Measurements from ENCODE around the gene OTP. TPM values are rescaled to one million over a fixed set of nuclear protein-coding genes. Genes with fewer than 3 reads are reported as not detected.

Gene OTP
- total and polyA plus RNA-seq, 2 donors (not counting 1 experiment from before 2014, with no cell fraction given) = 0.03 TPM; not detected in 1

- DNase-seq (peak; percentile 40), ATAC-seq (ENCODE audit: low read depth) (no peak)
- Histone ChIP-seq H3K4me1 (ENCODE audit: control insufficient read depth in 2 of 2, insufficient read depth in 2 of 2, low read length in 2 of 2) (peaks cover 44 to 84% of the 10 kb centered on the region in 2 donors), H3K79me2 (ENCODE audit: control insufficient read depth, insufficient read depth, low read length) (no peaks in the 10 kb centered on the region), H2AFZ (ENCODE audit: insufficient read depth, low read depth, low read length, poor library complexity, severe bottlenecking) (no peak overlapping the region), H3K4me2 (replicated peaks; ENCODE audit: low read depth, low read length, poor library complexity, severe bottlenecking) (peak overlapping the region; percentile 9), H3K9ac (ENCODE audit: low read length) (no peak overlapping the region), H3K27me3 (replicated peaks in 1 of 4; ENCODE audit: control extremely low read depth in 1 of 4, control insufficient read depth in 3 of 4, insufficient read depth in 4 of 4, low read length in 3 of 4) (peaks cover 0 to 96% (median 90%) of the 10 kb centered on the region in 4 experiments), H4K20me1 (ENCODE audit: control insufficient read depth, insufficient read depth, low read length, poor library complexity, severe bottlenecking) (no peaks in the 10 kb centered on the region), H3K36me3 (replicated peaks in 1 of 2; ENCODE audit: control extremely low read depth in 1 of 2, control insufficient read depth in 1 of 2, extremely low read depth in 1 of 2, insufficient read depth in 2 of 2, low read length in 1 of 2) (no peaks in the 10 kb centered on the region), H3K4me3 (ENCODE audit: control extremely low read depth in 1 of 5, extremely low read depth in 1 of 5, insufficient read depth in 1 of 5, low read depth in 2 of 5, low read length in 4 of 5) (no peak overlapping the region), H3K27ac (ENCODE audit: low read length in 2 of 2) (no peak overlapping the region), H3K9me3 (ENCODE audit: control extremely low read depth in 1 of 3, control insufficient read depth in 2 of 3, insufficient read depth in 1 of 3, low read length in 2 of 3) (peaks cover 0 to 79% (median 46%) of the 10 kb centered on the region in 3 donors)
- WGBS (ENCODE audit: insufficient coverage) = 11% methylated on average over 34 of the region's 45 CpGs
- TF ChIP-seq EZH2 (IDR thresholded peaks at IDR 0.05; ENCODE audit: borderline replicate concordance, insufficient read depth, low read depth, low read length, poor library complexity, severe bottlenecking) = no peak
- TF ChIP-seq, protein P1, sequence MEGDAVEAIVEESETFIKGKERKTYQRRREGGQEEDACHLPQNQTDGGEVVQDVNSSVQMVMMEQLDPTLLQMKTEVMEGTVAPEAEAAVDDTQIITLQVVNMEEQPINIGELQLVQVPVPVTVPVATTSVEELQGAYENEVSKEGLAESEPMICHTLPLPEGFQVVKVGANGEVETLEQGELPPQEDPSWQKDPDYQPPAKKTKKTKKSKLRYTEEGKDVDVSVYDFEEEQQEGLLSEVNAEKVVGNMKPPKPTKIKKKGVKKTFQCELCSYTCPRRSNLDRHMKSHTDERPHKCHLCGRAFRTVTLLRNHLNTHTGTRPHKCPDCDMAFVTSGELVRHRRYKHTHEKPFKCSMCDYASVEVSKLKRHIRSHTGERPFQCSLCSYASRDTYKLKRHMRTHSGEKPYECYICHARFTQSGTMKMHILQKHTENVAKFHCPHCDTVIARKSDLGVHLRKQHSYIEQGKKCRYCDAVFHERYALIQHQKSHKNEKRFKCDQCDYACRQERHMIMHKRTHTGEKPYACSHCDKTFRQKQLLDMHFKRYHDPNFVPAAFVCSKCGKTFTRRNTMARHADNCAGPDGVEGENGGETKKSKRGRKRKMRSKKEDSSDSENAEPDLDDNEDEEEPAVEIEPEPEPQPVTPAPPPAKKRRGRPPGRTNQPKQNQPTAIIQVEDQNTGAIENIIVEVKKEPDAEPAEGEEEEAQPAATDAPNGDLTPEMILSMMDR (IDR thresholded peaks at IDR 0.05) = no peak
- CTCF ChIA-PET = interaction anchor here (0.9 kb wide), 1 partner anchor 15 kb away, joined by 3 read pairs; no protein-coding TSS in a partner anchor
- Mint-ChIP-seq H3K4me3 (no peak overlapping the region), H3K9me3 (ENCODE audit: insufficient read depth) (peaks cover 7% of the 10 kb centered on the region), H3K27me3 (peaks cover 82% of the 10 kb centered on the region), H3K27ac (peak overlapping the region; percentile 67), H3K4me1 (peaks cover 20% of the 10 kb centered on the region)
- POLR2A ChIA-PET = interaction anchor here (0.8 to 1.1 kb wide), 2 partner anchors 9 to 11 kb away, joined by 3 to 7 read pairs; no protein-coding TSS in a partner anchor
- intact Hi-C loops (cut with micrococcal nuclease) = loop anchor here (10.0 kb wide), 1 partner anchor 624 kb away; no protein-coding TSS in a partner anchor
Measured at GRCh38 chr5:77640589-77641396, 2.3 kb upstream of the OTP start.
